ENCODE results near the gene TMC4.

- TF ChIP-seq CTCF (IDR thresholded peaks at IDR 0.05) (no peak), POLR2A (IDR thresholded peaks at IDR 0.05) (no peak)
These were observed 19.0 kb upstream of the TMC4 start for GRCh38 chr19:54191811-54192453.

All from adrenal gland (tissue), 5 donors.